ENCODE results near the gene RPGRIP1L.

Gene RPGRIP1L

GRCh38 chr16:53631236-53632025, 72.2 kb downstream of the RPGRIP1L start:
- TF ChIP-seq, protein P1, sequence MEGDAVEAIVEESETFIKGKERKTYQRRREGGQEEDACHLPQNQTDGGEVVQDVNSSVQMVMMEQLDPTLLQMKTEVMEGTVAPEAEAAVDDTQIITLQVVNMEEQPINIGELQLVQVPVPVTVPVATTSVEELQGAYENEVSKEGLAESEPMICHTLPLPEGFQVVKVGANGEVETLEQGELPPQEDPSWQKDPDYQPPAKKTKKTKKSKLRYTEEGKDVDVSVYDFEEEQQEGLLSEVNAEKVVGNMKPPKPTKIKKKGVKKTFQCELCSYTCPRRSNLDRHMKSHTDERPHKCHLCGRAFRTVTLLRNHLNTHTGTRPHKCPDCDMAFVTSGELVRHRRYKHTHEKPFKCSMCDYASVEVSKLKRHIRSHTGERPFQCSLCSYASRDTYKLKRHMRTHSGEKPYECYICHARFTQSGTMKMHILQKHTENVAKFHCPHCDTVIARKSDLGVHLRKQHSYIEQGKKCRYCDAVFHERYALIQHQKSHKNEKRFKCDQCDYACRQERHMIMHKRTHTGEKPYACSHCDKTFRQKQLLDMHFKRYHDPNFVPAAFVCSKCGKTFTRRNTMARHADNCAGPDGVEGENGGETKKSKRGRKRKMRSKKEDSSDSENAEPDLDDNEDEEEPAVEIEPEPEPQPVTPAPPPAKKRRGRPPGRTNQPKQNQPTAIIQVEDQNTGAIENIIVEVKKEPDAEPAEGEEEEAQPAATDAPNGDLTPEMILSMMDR (IDR thresholded peaks at IDR 0.05; ENCODE audit: low read depth, low read length), result no peak

GRCh38 chr16:53629607-53630312, 73.9 kb downstream of the RPGRIP1L start:
- no peak overlapping the region for H3K4me3 ChIP-seq (ENCODE audit: low read depth, low read length)
- TF ChIP-seq, protein P1 (IDR thresholded peaks at IDR 0.05; ENCODE audit: low read depth, low read length), result no peak

More at GRCh38 chr16:53631236-53632025, 72.2 kb downstream of the RPGRIP1L start:
- no peak overlapping the region for H3K4me3 ChIP-seq (ENCODE audit: low read depth, low read length)

DNA sequence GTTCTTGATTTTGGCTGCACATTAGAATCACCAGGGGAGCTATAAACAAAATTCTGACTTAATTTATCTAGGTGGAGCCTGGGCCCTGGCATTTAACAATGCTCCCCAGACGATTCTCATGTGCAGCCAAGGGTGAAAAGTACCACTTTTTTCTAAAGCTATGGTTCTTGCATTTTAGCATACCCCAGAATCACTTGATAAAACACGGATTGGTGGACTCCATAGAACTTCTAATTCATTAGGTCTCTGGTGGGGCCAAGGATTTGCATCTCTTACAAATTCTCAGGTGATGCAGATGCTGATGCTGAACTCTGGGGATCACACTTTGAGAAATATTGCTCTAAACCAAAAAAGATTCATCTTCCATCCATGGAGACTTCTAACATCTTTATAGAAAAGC, 74.5 kb downstream of the RPGRIP1L start:
- TF ChIP-seq, protein P1 (IDR thresholded peaks at IDR 0.05; ENCODE audit: low read depth, low read length), result no peak
- no peak overlapping the region for H3K4me3 ChIP-seq (ENCODE audit: low read depth, low read length)

DNA sequence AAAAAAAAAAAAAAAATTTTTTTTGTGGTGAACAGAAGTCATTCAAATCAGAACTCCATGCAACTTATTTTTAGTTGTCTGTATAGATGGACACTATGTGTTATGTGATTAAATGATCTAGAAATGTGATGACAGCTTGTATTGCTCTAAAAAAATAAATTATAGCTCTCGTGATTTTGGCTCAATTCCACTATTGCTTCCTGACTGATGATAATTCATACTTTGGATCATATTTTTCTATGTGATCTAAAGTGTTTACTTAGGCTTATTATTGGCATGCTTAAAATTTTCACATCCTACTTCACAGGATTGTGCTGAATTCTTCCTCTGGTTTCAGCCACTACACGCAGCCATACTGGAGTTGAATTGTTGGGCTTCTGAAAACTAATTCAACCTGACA, 76.8 kb downstream of the RPGRIP1L start:
- TF ChIP-seq, protein P1 (IDR thresholded peaks at IDR 0.05; ENCODE audit: low read depth, low read length), result no peak
- H3K4me3 ChIP-seq (ENCODE audit: low read depth, low read length), result no peak overlapping the region

GRCh38 chr16:53626161-53626560, 77.5 kb downstream of the RPGRIP1L start:
- TF ChIP-seq, protein P1 (IDR thresholded peaks at IDR 0.05; ENCODE audit: low read depth, low read length), result no peak
- no peak overlapping the region for H3K4me3 ChIP-seq (ENCODE audit: low read depth, low read length)

- TF ChIP-seq, protein P1 (IDR thresholded peaks at IDR 0.05; ENCODE audit: low read depth, low read length), result no peak
- H3K4me3 ChIP-seq (ENCODE audit: low read depth, low read length), result no peak overlapping the region
These were observed 78.4 kb downstream of the RPGRIP1L start for GRCh38 chr16:53625221-53625620.

DNA sequence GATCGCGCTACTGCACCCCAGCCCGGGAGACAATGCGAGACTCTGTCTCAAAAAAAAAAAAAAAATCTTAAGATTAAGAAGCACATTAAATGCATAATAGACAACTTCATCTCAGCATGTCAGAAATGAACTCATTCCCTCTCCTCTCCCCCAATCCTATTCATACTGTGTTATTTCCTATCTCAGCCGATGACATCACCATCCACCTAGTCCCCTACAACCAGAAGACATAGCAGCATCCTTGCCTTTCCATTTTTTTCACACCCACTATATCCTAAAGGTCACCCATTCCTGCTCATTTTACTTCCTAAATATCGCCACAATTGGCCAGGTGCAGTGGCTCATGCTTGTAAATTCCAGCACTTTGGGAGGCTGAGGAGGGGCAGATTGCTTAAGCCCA, 81.3 kb downstream of the RPGRIP1L start:
- TF ChIP-seq, protein P1 (IDR thresholded peaks at IDR 0.05; ENCODE audit: low read depth, low read length), result no peak
- no peak overlapping the region for H3K4me3 ChIP-seq (ENCODE audit: low read depth, low read length)
